Stimulated activated CD8-positive, alpha-beta memory T cell treated with anti-CD3 and anti-CD28 coated beads, Interleukin-7, amount 100 ng/mL, for 48 hours (primary cell): Measurements from ENCODE around the gene APBB2.
A peak's percentile ranks its signal among the peaks of the same experiment; 100 is the strongest.
"Not testable (repeated sequence)": the region's sequence is repeated elsewhere in the genome, so short reads cannot be mapped to it uniquely, and the experiment has no call there.

ENCODE experiments used
- DNase-seq, 2 donors: peaks; one replicate each; pipeline ENCODE4 v3.0.0-alpha.2; 2020; ENCODE audit warnings: low read depth in 1 of 2; ENCODE audit errors: extremely low read depth in 1 of 2

The APBB2 gene

GRCh38 chr4:40952672-40953071 is 261.7 kb downstream of the APBB2 start:
- no peak for DNase-seq

DNA sequence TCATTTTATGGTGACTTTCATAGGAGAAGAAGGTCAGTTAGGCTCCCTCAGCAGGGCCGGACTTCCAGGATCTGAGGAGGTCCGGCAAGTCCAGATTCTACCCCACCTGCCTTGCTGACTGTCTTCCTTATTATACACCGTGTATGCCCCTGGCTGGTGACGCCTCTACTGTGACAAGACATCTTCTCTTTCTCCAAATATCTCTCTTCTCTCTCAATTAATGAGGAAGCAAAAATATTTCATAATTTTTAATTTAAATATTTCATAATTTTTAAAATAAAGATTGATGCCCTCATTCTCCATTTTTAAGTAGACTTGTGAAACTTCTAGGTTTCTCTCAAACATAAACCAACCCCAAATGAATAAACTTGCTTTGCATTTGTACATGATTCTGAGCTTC is 262.1 kb downstream of the APBB2 start:
- no peak for DNase-seq

DNA sequence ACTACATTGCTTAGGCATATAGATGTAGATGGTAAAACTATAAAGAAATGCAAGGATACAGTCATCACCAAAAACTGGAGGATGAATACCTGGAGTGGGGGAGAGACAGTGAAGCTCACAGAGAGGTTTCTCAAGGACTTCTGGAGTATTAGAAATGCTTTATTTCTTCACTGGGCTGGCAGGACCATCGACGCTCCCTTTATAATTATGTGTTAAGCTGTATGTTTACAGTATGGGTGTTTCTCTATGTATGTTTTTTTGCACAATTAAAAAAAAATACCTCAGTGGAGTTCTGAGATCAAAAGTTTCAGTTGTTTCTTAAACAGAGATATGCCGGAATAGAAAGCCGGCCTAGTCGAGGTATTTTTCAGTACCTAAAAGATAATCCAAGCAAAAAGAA is 263.3 kb downstream of the APBB2 start:
- DNase-seq, result no peak

DNA sequence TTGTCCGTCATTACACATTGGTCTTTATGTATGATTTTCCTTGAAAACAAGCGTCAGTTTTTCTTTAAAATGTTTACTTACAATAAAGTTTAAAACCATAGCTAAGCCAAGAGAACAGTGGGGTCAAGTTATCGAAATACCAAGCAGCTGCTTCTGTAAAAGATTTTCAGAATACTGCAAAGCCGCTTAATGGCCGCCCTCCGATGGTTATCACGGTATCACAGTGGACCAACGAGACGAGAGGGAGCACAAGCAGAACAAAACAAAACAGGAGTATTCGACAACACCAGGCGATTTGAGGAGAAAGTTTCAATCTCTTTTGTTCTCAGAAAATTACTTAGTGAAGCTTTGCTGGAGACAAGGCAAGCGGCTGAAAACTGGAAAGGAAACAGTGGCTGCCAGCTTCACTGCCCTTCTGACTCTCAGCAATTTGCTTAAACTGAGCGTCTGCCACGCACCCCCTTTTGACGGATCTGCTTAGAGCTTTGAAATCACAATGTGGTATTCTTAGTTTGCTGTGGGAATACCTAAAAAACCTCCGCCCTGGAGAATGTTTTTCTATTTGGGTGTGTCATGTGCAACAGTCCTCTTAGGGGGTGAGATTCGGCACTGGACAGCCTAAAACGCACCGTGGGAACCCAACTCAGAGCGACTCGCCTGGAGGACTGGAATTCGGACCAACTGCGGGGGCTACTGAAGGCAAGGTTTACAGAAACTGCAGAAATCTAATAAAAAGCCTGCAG is 264.8 kb downstream of the APBB2 start:
- no peak for DNase-seq

DNA sequence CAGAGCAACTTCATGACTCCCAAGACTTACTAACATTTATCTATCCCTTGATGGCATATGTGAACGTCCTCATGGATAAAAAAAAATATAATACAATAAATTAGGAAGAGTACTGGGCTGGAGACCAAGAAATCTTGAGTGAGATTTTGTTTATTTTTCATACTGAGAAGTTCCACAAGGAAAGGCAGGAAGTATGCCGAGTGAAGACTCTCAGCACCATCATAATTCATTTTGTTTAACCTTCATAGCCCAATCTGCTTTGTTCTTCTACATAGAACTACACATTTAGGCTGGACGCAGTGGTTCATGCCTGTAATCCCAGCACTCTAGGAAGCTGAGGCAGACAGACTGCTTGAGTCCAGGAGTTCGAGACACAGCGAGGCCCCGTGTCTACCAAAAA is 266.3 kb downstream of the APBB2 start:
- DNase-seq, result no peak

GRCh38 chr4:40946652-40947051 is 267.7 kb downstream of the APBB2 start:
- no peak for DNase-seq

- DNase-seq, result no peak
Observed at GRCh38 chr4:40940756-40941155, 273.6 kb downstream of the APBB2 start.

GRCh38 chr4:40940317-40940741 is 274.0 kb downstream of the APBB2 start:
- no peak for DNase-seq

DNA sequence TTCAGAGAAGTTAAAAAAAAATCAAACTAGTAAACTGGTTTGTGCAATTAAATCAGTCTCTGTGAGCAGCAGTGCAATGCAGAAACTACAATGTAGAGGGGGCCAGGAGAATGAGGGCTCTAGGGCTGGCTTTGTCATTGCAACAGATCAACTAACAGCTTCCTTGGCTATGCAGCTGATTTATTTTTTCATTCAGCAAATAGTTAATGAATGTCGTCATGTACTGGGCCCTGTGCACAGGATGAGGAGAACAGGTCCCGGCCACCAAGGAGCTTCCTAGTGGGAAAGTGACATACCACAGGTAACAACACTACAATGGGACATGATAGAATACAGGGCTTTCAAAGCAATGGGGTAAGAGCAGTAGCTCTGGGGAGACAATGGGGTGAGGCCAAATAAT is 274.5 kb downstream of the APBB2 start:
- DNase-seq, result no peak

DNA sequence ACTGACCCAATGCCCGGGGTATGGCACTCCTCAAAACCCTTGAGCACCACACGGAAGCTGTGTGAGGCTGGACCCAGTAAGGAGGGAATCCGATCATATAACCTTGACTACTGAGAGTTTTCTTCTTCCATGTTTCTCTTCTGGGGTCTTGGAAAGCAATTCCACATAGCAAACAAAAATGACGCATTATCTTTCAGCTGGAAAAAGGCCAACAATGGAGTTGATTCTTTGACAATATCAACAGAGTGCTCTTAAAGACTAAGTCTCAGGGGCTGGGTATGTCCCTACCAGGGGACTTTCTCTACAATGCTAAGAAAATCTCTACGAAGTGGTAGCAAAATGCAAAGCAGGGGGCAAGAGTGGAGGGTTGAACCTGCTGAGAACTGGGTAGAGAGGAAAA is 276.0 kb downstream of the APBB2 start:
- DNase-seq, result no peak

DNA sequence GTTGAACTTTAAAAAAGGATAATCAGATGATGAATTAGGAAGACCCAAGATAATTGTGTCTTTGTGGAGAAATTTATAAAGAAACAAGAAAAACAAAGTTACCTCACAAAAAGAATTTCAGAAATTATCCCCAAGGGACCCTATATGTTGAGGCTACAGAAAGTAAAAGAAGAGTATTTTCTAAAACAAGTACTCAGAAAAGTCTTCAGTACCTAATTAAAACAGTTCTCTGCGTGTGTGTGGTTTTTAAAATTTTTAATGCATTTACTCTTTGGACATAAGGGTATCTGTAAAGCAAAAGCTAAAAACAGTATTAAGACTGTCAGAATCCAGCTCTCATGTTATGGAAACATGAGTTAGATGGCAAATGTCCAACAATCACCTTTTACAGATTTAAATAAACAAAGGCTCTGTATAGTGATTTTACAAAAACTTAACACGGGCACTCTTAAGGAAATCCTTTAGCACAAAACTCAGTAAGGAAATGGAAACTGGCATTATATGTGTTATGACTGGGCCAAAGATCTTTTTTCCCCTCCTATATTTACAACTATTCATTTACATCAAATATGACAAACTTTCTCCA is 277.1 kb downstream of the APBB2 start:
- no peak for DNase-seq

- DNase-seq, result no peak
Observed at GRCh38 chr4:40934676-40935075, 279.7 kb downstream of the APBB2 start.

- DNase-seq, result no peak
Observed at GRCh38 chr4:40933272-40934053, 280.9 kb downstream of the APBB2 start.

DNA sequence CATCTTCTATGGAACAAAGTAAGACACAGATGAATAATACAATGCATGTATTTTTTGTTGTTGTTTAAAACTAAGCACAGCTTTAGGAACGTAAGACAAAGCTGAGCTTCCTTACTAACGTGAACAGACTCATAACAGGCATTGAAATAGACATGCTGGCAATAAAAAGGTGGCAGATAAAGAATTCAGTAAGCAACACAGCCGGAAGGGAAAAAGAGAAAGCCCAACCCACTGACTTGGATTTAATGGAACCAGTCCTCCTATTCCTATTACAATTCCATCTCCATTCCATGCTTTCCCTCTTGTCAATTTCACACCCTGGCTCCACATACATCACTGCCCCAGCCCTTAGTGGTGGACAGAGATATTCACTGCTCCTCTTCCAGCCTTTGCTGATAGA is 282.5 kb downstream of the APBB2 start:
- DNase-seq, result no peak

- no peak for DNase-seq
Observed at GRCh38 chr4:40931238-40931637, 283.1 kb downstream of the APBB2 start.

GRCh38 chr4:40927074-40927473 is 287.3 kb downstream of the APBB2 start:
- no peak for DNase-seq

DNA sequence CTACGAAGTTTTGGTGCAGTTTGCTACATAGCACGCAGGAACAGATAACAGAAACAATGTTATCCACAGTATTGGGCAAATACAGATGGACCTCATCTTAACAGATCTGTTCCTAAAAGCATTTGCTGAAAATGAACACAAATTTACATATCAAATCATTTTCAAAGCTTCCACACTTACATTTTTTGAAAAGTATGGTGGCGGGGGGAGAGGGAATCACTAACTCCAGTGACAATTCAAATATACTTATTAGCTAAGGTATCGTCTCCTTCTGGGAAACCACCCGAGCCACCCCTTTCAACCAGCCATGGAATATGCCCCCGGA is 289.6 kb downstream of the APBB2 start:
- DNase-seq, result no peak

- DNase-seq, result peak; percentile 27 to 65
Observed at GRCh38 chr4:40924096-40924792, 290.1 kb downstream of the APBB2 start.

- DNase-seq, result no peak
Observed at GRCh38 chr4:40923316-40924095, 290.8 kb downstream of the APBB2 start.

DNA sequence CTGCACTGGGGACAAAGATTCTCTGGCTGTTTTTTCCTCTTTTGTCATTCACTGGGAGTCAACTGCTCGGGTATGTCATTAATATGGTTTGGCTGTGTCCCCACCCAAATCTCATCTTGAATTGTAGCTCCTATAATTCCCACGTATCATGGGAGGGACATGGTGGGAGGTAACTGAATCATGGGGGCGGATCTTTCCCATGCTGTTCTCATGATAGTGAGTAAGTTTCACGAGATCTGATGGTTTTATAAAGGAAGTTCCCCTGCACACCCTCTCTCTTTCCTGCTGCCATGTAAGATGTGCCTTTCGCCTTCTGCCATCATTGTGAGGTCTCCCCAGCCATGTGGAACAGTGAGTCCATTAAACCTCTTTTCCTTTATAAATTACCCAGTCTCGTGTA is 294.4 kb downstream of the APBB2 start:
- DNase-seq, result not testable (repeated sequence)

DNA sequence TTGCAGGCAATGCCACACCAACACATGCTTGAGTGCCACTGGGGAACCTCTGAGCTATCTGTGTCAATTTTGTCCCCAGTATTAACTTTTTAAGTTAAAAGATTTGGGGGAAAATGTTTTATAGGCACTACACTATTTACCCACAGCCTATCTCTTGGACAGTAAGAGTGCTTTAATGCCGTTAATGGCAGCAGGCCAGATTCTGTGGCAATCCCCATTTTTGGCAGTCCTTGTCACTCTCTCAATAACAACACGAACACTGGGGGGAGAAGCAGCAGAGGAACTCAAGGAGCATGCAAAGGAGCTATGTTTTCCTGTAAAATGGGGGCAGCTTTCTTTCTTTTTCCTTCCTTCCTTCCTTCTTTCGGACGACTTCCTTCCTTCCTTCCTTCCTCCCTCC is 296.0 kb downstream of the APBB2 start:
- DNase-seq, result no peak
